Osteoblast (primary cell): Measurements from ENCODE around the gene PDX1. TPM values are rescaled to one million over a fixed set of nuclear protein-coding genes. Genes with fewer than 3 reads are reported as not detected.

Experiments used
- DNase-seq: peaks from one replicate; pipeline ENCODE4 v3.0.0; 2011; ENCODE audit warnings: low spot score, mixed read lengths; ENCODE audit not compliant: insufficient read length; ENCODE audit errors: missing footprints
- H2AFZ ChIP-seq: 2 replicates; pipeline ENCODE4 v1.6.0; 2011; ENCODE audit warnings: mild to moderate bottlenecking, low read length
- H3K27ac ChIP-seq: 2 replicates; pipeline ENCODE4 v1.5.1; 2011; ENCODE audit warnings: mild to moderate bottlenecking, low read depth, low read length, moderate library complexity
- H3K27me3 ChIP-seq: 2 replicates; pipeline ENCODE4 v1.6.0; 2012; ENCODE audit warnings: mild to moderate bottlenecking, control low read depth, inconsistent platforms, low read length, moderate library complexity; ENCODE audit not compliant: insufficient read depth
- H3K36me3 ChIP-seq: 2 replicates; pipeline ENCODE4 v1.5.1; 2011; ENCODE audit warnings: mild to moderate bottlenecking, low read length, control low read depth, moderate library complexity; ENCODE audit not compliant: insufficient read depth
- H3K4me1 ChIP-seq: 2 replicates; pipeline ENCODE4 v1.5.1; 2011; ENCODE audit warnings: mild to moderate bottlenecking, low read length, control low read depth, moderate library complexity; ENCODE audit not compliant: insufficient read depth
- H3K4me2 ChIP-seq: 2 replicates; pipeline ENCODE4 v1.6.0; 2011; ENCODE audit warnings: mild to moderate bottlenecking, low read length; ENCODE audit not compliant: insufficient read depth
- H3K4me3 ChIP-seq: fragments of 200-600 bp; sonication (generic); 3 replicates; pipeline ENCODE4 v1.5.1; 2012; ENCODE audit warnings: mild to moderate bottlenecking, low read length, inconsistent platforms; ENCODE audit not compliant: insufficient read depth
- H3K79me2 ChIP-seq: 2 replicates; pipeline ENCODE4 v1.6.0; 2012; ENCODE audit warnings: mild to moderate bottlenecking, low read length, control low read depth, inconsistent platforms; ENCODE audit not compliant: insufficient read depth
- H3K9me3 ChIP-seq: 2 replicates; pipeline ENCODE4 v1.5.1; 2011; ENCODE audit warnings: low read depth, low read length, control low read depth
- H4K20me1 ChIP-seq: 2 replicates; pipeline ENCODE4 v1.6.0; 2012; ENCODE audit warnings: mild to moderate bottlenecking, low read length, control low read depth; ENCODE audit not compliant: insufficient read depth
- CTCF ChIP-seq: IDR thresholded peaks from 2 replicates; pipeline ENCODE4 v1.5.1; 2011; ENCODE audit warnings: mild to moderate bottlenecking, low read depth, low read length, moderate library complexity; ENCODE audit errors: extremely low read depth
- total RNA-seq: library from RNA; depleted of rRNA; stranded (reverse); fragments of >200 nt; gene quantifications from 2 replicates; pipeline ENCODE4 v1.2.3, GENCODE V29; 2012

PDX1 gene
- total RNA-seq, 1 donor: not detected

- Histone ChIP-seq H3K4me1 (no peaks in the 10 kb centered on the region), H3K4me2 (no peak overlapping the region), H3K27ac (no peak overlapping the region), H3K9me3 (no peaks in the 10 kb centered on the region), H3K79me2 (no peaks in the 10 kb centered on the region), H3K4me3 (no peak overlapping the region), H2AFZ (no peak overlapping the region), H3K27me3 (peaks cover 77% of the 10 kb centered on the region), H4K20me1 (no peaks in the 10 kb centered on the region), H3K36me3 (no peaks in the 10 kb centered on the region)
- no peak for TF ChIP-seq CTCF
- DNase-seq: peak; percentile 84
Observed at GRCh38 chr13:27928353-27928804, 8.6 kb downstream of the PDX1 start.

GRCh38 chr13:27928805-27929753 is 9.3 kb downstream of the PDX1 start:
- no peak overlapping the region for H3K4me2 ChIP-seq
- peaks cover 70% of the 10 kb centered on the region for H3K27me3 ChIP-seq

GRCh38 chr13:27929868-27930267 is 10.1 kb downstream of the PDX1 start:
- H3K4me2 ChIP-seq: no peak overlapping the region
- no peaks in the 10 kb centered on the region for H4K20me1 ChIP-seq
- no peak overlapping the region for H3K4me3 ChIP-seq
- H3K4me1 ChIP-seq: no peaks in the 10 kb centered on the region
- DNase-seq: no peak
- no peak overlapping the region for H2AFZ ChIP-seq
- no peaks in the 10 kb centered on the region for H3K36me3 ChIP-seq
- peaks cover 63% of the 10 kb centered on the region for H3K27me3 ChIP-seq
- no peaks in the 10 kb centered on the region for H3K9me3 ChIP-seq
- no peaks in the 10 kb centered on the region for H3K79me2 ChIP-seq
- TF ChIP-seq CTCF: no peak
- H3K27ac ChIP-seq: no peak overlapping the region

More at GRCh38 chr13:27928805-27929753, 9.3 kb downstream of the PDX1 start:
- peak; percentile 55 for DNase-seq
- no peaks in the 10 kb centered on the region for H3K4me1 ChIP-seq
- H3K79me2 ChIP-seq: no peaks in the 10 kb centered on the region
- no peak overlapping the region for H3K4me3 ChIP-seq
- no peak overlapping the region for H3K27ac ChIP-seq
- H2AFZ ChIP-seq: no peak overlapping the region
- H3K9me3 ChIP-seq: no peaks in the 10 kb centered on the region
- H4K20me1 ChIP-seq: no peaks in the 10 kb centered on the region
- no peaks in the 10 kb centered on the region for H3K36me3 ChIP-seq
- TF ChIP-seq CTCF: no peak

- no peak for DNase-seq
- Histone ChIP-seq H3K9me3 (no peaks in the 10 kb centered on the region), H3K4me1 (no peaks in the 10 kb centered on the region), H3K4me3 (no peak overlapping the region), H3K79me2 (no peaks in the 10 kb centered on the region), H2AFZ (no peak overlapping the region), H4K20me1 (no peaks in the 10 kb centered on the region), H3K4me2 (no peak overlapping the region), H3K36me3 (no peaks in the 10 kb centered on the region), H3K27ac (no peak overlapping the region), H3K27me3 (peaks cover 30% of the 10 kb centered on the region)
- no peak for TF ChIP-seq CTCF
Observed at GRCh38 chr13:27933118-27933517, 13.3 kb downstream of the PDX1 start.
